HCT116 (cell line): Measurements from ENCODE around the gene DOCK7.

Experiments
- CBX3 ChIP-seq: IDR thresholded peaks from 2 replicates; pipeline ENCODE4 v1.6.1; 2012; ENCODE audit warnings: low read depth
- EZH2 ChIP-seq: fragments of 200-600 bp; sonication (generic); IDR thresholded peaks from 2 replicates; pipeline ENCODE4 v1.6.1; 2017; ENCODE audit warnings: antibody characterized with exemption, mixed run types
- RAD21 ChIP-seq: IDR thresholded peaks from 2 replicates; pipeline ENCODE4 v1.6.1; 2012; ENCODE audit warnings: low read depth, mild to moderate bottlenecking
- YY1 ChIP-seq: IDR thresholded peaks from 2 replicates; pipeline ENCODE4 v1.6.1; 2011; ENCODE audit warnings: low read length, low read depth, moderate library complexity, mild to moderate bottlenecking; ENCODE audit not compliant: insufficient replicate concordance; ENCODE audit errors: extremely low read depth

DNA sequence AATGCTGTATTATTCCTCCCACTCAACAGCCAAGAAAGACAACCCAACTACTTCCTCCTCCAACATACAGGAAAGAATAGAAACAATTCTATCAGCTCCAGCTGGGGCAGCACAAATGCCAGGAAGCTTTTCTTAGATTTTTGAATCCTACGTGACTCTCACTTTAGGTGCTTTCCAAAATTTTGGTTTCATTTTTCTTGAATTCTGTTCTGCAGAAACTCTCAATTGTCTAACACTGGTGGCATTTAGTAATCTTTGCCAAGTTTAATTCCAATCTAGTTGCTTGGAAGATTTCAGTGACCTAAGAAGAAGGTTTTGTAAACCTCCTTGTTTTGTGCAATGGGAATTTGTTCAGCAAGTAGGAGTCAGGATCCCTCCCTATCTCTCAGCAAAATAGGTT lies 37.1 kb upstream of the DOCK7 start:
- TF ChIP-seq CBX3 = no peak
- no peak for TF ChIP-seq EZH2
- no peak for TF ChIP-seq YY1
- TF ChIP-seq RAD21 = no peak
